ENCODE results near the gene HEYL.
A peak's percentile ranks its signal among the peaks of the same experiment; 100 is the strongest.
"Not testable (repeated sequence)": the region's sequence is repeated elsewhere in the genome, so short reads cannot be mapped to it uniquely, and the experiment has no call there.

HEYL gene

GRCh38 chr1:39635871-39636210 lies 3.6 kb downstream of the HEYL start:
- DNase-seq (ENCODE audit: low spot score), result no peak

DNA sequence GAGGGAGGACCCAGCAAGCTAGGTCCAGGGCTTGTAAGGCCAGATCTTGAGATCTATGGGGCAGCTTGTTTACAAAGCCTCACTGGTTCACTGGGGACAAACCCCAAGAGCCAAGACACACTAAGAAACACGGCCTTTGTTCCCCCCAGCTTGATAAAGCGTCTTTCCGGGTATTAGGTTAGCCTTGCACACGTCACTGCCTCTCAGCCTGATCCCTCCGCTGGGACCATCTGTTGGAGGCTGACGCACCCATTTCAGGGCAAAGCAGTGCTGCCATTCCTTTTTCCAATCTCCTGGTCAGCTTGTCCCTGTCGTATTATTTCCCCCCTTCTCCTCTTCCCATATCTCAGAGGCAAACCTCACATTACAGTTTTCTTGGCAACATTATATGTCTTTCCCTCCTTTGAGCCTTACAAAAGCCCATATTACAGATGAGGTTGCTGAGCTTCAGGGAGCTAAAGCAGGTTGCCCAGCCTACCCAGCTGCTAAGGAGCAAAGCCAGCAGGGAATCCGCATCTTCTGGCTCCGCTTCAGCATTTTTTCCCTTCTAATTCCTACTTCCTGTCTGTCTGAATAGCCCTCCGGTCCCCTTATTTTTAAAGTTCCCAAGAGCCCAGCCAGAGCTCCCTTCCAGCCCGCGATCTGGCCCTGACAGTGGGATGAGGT lies 4.1 kb downstream of the HEYL start:
- no peak for DNase-seq (ENCODE audit: low spot score)

- no peak for DNase-seq (ENCODE audit: low spot score)
Observed at GRCh38 chr1:39633422-39633821, 6.0 kb downstream of the HEYL start.

GRCh38 chr1:39632682-39633417 lies 6.6 kb downstream of the HEYL start:
- no peak for DNase-seq (ENCODE audit: low spot score)

GRCh38 chr1:39632323-39632681 lies 7.1 kb downstream of the HEYL start:
- no peak for DNase-seq (ENCODE audit: low spot score)

- DNase-seq (ENCODE audit: low spot score), result no peak
Observed at GRCh38 chr1:39631361-39632322, 7.8 kb downstream of the HEYL start.

DNA sequence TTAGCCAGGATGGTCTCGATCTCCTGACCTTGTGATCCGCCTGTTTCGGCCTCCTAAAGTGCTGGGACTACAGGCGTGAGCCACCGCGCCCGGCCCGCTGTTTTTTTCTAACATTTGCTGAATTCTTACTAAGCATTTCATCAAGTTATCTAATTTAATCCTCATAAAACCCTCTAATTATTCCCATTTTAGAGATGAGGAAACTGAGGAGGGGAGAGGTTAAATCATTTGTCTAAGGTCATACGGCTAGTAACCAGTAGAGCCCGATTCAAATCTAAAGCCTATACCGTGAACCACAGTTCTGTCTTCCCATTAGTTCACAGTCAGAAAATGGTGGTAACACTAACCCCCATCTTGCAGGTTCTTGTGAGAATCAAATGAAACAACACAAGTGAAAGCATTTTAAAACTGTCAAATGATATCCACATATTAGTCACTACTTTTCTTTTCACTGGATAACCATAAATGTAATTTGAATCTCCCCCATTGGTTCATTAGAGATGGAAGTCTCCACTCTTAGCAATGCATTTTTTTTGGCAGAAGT lies 10.6 kb downstream of the HEYL start:
- DNase-seq (ENCODE audit: low spot score), result no peak

GRCh38 chr1:39626646-39627045 lies 12.8 kb downstream of the HEYL start:
- DNase-seq (ENCODE audit: low spot score), result no peak

DNA sequence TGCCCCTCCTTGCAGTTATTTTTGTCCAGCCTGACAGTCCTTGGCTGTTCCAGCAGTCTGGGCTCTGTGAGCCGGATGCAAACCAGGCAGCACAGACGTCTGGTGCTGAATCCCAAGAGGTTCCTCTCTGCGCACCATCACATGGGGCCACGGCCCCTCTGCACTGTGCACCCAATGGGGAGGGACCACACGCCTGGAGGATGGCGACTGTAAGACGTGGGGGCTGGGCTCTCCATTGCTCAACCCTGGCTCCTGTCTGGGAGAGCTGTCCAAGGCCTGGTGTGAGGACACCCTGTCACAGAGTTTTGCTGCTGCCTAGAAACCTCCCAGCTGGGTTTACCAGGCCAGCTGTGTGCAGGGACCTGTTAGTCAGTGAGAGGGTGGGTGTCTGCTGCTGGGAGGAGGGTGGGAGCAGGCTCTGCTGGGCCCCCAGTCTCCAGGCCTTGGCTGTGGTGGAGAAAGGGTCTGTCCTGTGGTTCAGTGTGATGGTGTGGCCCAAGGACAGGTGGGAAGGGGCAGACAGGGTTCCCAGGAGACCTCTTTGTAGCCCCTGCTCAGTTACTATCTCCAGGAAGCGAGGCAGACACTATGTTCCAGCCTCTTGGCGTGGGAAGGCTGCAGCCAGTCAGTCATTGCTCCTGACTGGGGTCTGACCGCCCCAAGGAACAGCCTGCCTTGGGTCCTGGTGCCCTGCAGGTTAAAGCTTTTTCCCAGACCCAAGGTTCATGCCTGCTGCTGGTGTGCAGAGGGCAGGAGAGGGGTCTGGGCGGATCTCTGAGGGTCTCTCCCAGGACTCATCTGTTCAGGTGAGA lies 13.8 kb downstream of the HEYL start:
- no peak for DNase-seq (ENCODE audit: low spot score)

GRCh38 chr1:39625009-39625408 lies 14.4 kb downstream of the HEYL start:
- DNase-seq (ENCODE audit: low spot score), result no peak

DNA sequence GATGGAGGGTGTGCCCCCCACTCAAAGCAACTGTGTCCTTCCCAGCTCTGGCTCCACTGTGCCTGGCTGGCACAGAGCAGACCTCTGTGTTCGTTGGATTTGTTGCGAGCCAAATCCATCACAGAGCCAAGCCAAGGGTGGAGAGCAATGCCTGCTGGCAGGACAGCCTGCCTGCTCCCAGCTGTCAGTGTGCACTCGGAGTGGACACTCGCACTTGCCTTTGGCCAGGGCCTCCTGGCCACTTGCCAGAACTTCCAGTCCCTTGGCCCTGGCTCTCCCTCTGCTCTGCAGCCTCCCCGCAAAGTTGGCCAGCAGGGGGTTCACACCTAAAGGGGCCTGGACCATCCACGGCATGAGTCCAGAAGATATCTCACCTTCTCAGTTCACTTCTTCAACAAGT lies 16.4 kb downstream of the HEYL start:
- DNase-seq (ENCODE audit: low spot score), result no peak

- no peak for DNase-seq (ENCODE audit: low spot score)
Observed at GRCh38 chr1:39622427-39622826, 17.0 kb downstream of the HEYL start.

GRCh38 chr1:39620659-39621165 lies 18.7 kb downstream of the HEYL start:
- DNase-seq (ENCODE audit: low spot score), result no peak

GRCh38 chr1:39617488-39618049 lies 21.9 kb downstream of the HEYL start:
- DNase-seq (ENCODE audit: low spot score), result no peak

DNA sequence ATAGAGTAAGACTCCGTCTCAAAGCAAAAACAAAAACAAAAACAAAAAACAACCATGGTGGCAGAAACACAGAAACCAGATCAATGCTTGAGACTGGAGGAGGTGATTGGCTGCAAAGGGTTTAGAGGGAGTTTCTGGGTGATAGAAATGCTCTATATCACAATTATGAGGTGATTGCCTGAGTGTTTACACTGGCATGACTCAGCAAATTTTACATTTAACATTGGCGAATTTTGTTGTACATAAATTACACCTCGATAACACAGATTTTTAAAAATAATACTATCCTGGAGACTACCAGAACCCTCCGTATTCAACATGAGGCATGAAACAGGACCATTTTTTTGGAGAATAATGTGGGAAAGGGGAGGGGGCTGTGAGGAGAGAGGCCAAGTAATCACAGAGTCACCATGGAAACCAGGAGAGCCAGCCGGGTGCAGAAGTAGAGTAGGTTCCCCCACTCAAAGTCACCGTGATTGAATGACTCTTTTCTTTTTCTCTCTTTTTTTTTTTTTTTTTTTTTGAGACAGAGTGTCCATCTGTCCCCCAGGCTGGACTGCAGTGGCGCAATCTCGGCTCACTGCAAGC lies 24.3 kb downstream of the HEYL start:
- no peak for DNase-seq (ENCODE audit: low spot score)

DNA sequence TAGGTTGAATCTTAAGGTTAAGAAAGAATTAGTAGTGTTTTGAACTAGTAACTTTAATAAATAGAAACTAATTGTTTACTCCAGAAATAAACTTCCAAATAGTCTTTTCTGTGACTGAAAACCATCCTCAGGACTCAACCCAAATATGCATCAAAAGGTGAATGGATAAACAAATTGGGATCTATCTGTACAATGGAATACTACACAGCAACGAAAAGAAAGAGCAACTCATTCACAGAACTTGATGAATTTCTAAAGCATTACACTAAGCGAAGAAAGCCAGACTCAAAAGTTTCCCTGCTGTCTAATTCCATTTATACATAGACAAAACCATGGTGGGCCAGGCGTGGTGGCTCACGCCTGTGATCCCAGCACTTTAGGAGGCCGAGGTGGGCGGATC lies 25.0 kb downstream of the HEYL start:
- no peak for DNase-seq (ENCODE audit: low spot score)

- no peak for DNase-seq (ENCODE audit: low spot score)
Observed at GRCh38 chr1:39613250-39613649, 26.2 kb downstream of the HEYL start.

DNA sequence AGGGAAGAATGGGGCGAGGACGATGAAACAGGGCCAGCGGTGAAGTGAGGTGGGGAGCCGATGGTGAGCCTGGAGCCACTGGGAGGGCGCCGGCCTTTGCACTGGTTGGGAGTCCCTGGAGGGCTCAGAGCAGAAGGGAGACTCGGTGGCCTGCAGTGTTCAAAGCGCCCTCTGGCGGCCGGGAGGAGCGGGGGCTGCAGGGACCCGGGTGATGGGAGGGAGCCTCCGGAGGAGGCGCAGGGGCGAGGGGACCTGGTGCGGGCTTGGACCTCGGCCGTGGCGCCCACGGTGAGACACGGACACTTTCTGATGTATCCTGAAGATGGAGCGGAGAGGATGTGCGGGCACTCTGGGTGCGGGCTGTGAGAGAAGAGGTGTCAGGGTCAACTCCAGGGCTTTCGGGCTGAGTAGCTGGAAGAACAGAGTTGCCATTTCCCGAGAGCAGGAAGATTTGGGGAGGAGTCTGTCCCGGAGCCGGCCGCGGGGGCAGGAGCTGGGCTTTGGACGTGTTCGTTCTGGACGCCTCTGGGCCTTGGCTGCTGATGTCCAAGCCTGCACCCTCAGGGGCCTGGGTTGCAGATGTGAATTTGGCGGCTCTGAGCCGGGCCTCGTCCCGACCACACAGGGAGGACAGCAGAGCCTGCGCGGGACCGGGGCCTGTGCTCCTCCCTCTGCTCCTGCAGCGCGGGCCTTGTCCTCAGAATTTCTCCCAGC lies 29.7 kb downstream of the HEYL start:
- peak; percentile 66 for DNase-seq (ENCODE audit: low spot score)

- no peak for DNase-seq (ENCODE audit: low spot score)
Observed at GRCh38 chr1:39608921-39609320, 30.5 kb downstream of the HEYL start.

GRCh38 chr1:39603677-39604076 lies 35.8 kb downstream of the HEYL start:
- not testable (repeated sequence) for DNase-seq (ENCODE audit: low spot score)

Measured in CD4-positive, alpha-beta T cell treated with Interleukin-15 for 4 hours (primary cell).